Endothelial cell of coronary artery (primary cell): ENCODE data around the gene HOXA9. TPM values are rescaled to one million over a fixed set of nuclear protein-coding genes. Genes with fewer than 3 reads are reported as not detected.

Experiments
- total RNA-seq: library from RNA; depleted of rRNA; stranded (reverse); fragments of >200 nt; gene quantifications from 2 replicates; pipeline ENCODE4 v1.2.3, GENCODE V29; 2014

HOXA9 gene
- 0.81 and 2.1 TPM in 2 replicates for total RNA-seq

DNA sequence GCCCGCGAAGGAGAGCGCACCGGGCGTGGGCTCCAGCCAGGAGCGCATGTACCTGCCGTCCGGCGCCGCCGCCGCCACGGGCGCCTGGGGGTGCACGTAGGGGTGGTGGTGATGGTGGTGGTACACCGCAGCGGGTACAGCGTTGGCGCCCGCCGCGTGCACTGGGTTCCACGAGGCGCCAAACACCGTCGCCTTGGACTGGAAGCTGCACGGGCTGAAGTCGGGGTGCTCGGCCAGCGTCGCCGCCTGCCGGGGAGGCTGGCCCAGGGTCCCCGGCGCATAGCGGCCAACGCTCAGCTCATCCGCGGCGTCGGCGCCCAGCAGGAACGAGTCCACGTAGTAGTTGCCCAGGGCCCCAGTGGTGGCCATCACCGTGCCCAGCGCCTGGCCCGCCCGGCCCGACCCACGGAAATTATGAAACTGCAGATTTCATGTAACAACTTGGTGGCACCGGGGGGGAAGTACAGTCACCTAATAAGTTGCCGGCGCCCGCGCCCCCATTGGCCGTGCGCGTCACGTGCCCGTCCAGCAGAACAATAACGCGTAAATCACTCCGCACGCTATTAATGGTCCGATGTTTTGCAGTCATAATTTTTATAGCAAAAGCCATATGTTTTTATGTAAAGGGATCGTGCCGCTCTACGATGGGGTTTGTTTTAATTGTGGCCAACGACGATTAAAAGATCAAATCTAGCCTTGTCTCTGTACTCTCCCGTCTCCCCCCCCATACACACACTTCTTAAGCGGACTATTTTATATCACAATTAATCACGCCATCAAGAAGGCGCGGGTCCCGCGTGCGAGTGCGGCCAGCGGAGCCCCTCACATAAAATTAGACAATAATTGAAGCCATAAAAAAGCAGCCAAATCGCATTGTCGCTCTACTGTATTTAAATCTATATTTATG is at the start of gene HOXA9:
HOXA9 (minus strand) TSS at position 449 of the 907 bp plus-strand sequence; CDS start at position 369, 80 bp downstream.

GRCh38 chr7:27199849-27200760 is 34.8 kb upstream of the HOXA9 start, which contains the start of gene HOXA13:
Gene HOXA13, minus strand, starts transcription at chr7:27200091. Its CDS starts 14 bp downstream, at chr7:27200077.

DNA sequence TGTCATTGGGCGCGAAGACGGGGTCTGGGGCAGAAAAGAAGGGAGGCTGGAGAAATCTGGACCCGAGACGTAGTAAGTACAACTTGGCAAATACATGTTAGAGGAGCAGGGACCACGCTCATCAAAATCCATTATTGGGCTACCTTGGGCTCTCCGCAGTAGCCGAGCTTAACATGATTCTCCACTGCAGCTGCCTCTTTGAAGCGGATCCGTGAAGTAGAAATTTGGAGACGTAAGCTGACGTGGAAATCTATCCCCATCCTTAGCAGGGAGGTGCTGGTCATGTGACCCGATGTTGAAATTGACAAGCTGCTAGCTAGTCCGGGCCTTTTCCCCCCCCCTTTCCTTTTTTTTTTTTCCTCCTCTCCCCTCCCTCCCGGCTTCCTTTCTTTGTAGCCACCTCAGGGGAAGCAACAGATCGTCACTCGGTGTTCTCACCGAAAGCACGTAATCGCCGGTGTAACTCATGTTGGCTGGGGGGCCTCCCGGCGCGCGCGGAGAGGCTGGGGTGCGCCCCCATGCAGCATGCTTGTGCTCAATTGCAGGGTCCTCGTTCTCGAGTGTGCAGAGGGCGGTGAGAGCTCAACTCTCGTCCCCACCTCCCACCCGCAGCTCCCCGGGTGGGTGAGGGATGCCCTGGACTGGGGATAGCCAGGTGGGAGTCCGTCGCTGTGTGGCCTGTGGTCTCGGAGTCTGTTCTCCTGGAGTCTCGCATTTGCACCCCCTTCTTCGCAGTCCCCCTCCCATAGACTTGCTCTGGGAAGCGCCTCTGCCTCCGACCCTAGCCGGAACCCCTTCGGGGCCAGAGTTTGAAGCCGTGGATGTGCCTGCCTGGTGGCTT is 19.9 kb upstream of the HOXA9 start, which contains the start of gene HOXA11:
HOXA11 (minus strand) TSS at position 220 of the 841 bp plus-strand sequence; CDS start at position 132, 88 bp downstream.

GRCh38 chr7:27173956-27174873 is 8.9 kb upstream of the HOXA9 start, which contains the start of gene HOXA10:
Gene HOXA10, minus strand, starts transcription at chr7:27174320. Its CDS starts 14 bp downstream, at chr7:27174306.

DNA sequence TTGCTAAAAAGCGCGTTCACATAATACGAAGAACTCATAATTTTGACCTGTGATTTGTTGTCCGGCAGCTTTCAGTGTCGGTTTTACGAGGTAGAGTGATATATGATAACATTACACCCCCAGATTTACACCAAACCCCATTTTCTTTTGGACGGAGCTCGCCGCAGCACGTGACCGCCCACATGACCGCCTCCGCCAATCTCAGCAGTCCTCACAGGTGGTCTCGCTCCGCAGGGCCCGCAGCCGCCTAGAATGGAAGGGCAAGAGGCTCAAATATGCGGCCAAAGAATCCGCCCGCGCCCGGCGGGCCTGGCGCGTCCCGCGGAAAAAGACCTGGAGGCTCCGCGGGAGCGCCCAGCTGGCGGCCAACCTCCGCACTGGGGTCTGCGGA is 8.8 kb downstream of the HOXA9 start, which contains the start of gene HOXA7:
HOXA7 (minus strand) TSS at position 168 of the 391 bp plus-strand sequence; CDS start at position 38, 130 bp downstream.

DNA sequence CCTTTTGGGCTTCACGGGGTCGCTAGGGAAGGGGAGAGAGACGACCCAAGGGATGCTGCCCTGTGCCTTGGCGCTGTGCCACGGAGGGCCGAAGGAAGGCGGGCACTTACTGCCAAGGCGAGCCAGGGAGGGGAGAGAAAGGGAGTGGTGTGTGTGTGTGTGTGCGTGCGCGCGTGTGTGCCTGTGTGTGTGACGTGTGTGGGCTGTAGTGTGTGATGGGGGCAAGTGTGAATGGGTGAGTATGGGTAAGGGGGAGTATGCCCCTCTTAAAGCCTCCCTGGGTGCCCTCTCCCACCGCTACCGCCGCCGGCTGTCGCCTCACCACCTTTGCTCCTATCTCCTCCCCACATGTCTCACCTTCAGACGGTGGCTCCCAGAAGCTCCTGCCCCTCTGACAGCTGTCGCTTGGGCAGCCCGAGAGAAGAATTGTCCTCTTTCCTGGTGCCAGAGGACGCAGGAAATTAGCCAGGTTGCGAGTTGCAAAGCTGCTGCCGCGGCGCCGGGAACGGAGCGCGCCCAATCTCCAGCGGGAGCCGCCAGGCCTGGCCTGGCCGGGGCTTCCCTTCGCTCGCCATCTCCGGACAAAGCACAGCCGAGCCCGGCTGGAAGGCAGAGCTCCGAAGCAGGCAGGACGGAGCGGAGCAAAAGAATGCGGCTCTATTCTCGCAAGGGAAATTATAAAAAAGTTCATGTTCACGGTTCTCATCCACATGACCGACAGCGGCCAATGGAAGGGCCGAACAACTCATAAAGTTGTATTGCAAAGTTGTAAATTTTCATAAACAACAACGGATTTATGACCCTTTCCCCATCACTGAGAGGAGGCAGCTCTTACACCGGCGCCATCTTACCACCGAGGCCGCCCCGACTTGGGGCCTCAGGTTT is 13.2 kb downstream of the HOXA9 start, which contains the start of gene HOXA3:
HOXA3 (minus strand) TSS at position 653 of the 885 bp plus-strand sequence. CDS start 41,943 bp downstream, outside the sequence.

DNA sequence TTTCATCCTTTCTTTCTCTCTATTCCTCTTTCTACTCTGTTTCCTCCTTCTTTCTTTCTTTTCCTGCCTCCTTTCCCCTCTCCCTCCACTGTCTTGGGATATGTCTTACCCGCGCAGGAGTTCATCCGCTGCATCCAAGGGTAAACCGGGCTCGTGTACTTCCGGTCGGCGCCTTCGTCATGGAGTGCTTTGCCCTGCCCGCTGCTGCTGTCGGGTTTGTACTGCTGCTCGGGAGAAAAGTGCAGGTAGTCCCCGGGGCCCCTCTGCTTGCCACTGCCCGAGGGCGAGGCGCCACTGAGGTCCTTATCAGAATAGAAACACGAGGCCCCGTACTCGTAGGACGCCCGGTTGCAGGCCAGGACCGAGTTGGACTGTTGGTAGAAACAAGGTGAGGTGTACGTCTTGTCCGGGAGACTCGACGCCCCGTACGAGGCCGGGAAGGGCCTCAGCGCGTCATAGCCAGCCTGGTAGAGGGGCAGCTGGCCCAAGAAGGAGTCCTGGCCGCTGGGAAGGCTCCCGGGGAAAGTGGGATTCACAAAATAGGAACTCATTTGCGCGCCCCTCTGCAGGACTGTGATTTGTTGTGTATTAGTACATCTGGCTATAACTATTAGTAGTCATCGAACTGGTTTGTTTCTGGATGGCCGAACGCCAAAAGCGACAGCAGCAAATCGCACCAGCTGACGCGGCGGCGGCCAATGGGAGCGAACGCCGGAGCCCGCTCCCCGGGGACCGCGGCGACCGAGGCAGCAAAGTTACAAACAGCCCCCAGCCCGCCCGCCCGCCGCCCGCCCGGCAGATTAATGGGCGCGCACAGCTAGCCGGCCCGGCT is 17.9 kb downstream of the HOXA9 start, which contains the start of gene HOXA6:
HOXA6 (minus strand) TSS at position 576 of the 832 bp plus-strand sequence; CDS start at position 551, 25 bp downstream.

DNA sequence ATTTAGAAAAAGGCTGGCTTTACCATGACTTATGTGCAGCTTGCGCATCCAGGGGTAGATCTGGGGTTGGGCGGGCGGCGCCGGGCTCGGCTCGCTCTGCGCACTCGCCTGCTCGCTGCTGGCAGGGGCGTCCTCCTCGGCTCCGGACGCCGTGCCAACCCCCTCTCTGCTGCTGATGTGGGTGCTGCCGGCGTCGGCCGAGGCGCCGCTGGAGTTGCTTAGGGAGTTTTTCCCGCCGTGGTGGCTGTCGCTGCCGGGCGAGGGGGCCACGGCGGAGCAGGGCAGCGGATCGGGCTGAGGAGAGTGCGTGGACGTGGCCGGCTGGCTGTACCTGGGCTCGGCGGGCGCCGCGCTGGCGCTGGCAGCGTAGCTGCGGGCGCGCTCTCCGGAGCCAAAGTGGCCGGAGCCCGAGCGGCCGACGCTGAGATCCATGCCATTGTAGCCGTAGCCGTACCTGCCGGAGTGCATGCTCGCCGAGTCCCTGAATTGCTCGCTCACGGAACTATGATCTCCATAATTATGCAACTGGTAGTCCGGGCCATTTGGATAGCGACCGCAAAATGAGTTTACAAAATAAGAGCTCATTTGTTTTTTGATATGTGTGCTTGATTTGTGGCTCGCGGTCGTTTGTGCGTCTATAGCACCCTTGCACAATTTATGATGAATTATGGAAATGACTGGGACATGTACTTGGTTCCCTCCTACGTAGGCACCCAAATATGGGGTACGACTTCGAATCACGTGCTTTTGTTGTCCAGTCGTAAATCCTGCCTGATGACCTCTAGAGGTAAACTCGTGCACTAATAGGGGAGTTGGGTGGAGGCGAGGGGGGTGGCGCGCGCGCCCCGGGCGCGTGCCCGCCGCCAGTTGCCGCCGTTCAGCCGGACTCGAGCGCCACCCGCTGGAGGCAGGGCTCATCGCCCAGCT is 22.1 kb downstream of the HOXA9 start, which contains the start of gene HOXA5:
HOXA5 (minus strand) TSS at position 659 of the 927 bp plus-strand sequence; CDS start at position 585, 74 bp downstream.

DNA sequence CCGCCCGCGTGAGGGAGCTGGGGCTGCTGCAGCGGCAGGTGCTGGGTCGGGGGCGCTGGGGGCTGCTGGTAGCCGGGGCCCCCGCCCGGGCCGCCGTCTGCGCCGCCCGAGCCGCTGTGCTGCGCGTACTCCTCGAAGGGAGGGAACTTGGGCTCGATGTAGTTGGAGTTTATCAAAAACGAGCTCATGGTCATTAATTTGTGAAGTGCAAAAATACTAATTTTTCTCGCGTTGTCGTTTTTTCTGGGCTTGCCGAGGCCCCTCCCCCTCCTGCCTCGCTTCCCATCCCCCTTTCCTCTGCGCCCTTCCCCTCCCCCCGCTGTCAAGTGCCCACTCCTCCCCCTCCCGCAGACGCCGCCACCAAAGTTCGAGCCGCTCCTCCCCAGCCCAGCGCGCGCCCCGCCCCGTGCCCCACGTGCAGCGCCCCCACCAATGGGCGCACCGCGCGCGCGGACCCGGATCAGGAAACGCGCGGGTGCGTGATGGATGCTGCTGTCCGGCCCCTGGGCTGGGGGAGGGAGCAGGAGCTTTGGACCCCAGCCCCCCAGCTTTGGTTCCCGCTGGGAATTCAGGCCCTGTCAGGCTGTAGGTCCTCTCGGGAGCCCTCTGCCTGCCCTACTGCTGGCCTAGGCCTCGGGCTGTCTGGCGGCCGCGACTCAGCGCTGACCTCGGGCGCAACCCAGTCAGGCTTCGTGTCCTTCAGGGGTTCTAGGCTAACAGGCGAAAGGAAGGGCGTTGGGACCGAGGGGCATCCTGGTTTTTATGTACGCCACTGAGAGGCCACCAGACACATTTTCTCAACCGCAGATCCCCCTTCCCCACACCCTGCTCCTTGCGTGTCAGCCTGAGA is 34.6 kb downstream of the HOXA9 start, which contains the start of gene HOXA4:
HOXA4 (minus strand) TSS at position 218 of the 850 bp plus-strand sequence; CDS start at position 194, 24 bp downstream.

Other genes with a start within 250 kb of the HOXA9 start
- 0.38 and 0.54 TPM in 2 replicates for gene HOXA1, start 69.5 kb downstream of the HOXA9 start, total RNA-seq
- gene HOXA2, start 62.9 kb downstream of the HOXA9 start, total RNA-seq, result 0.63 and 0.85 TPM in 2 replicates
- gene HOXA4, start 34.8 kb downstream of the HOXA9 start, total RNA-seq, result 0.18 and 0.85 TPM in 2 replicates
- 5.9 and 7.9 TPM in 2 replicates for gene HOXA5, start 21.9 kb downstream of the HOXA9 start, total RNA-seq
- 0.36 and 1.3 TPM in 2 replicates for gene HOXA6, start 17.8 kb downstream of the HOXA9 start, total RNA-seq
- gene HOXA3, start 13.0 kb downstream of the HOXA9 start, total RNA-seq, result 0.63 and 0.75 TPM in 2 replicates
- 0.45 and 1.0 TPM in 2 replicates for gene HOXA7, start 8.9 kb downstream of the HOXA9 start, total RNA-seq
- 0.36 and 1.6 TPM in 2 replicates for gene HOXA10, start 8.8 kb upstream of the HOXA9 start, total RNA-seq
- 0.09 and 0.47 TPM in 2 replicates for gene HOXA11, start 19.7 kb upstream of the HOXA9 start, total RNA-seq
- gene HOXA13, start 34.6 kb upstream of the HOXA9 start, total RNA-seq, result not detected in 2 replicates
- gene EVX1, start 77.3 kb upstream of the HOXA9 start, total RNA-seq, result not detected in 2 replicates